ENCODE results near the gene RLN2. TPM values are rescaled to one million over a fixed set of nuclear protein-coding genes. Genes with fewer than 3 reads are reported as not detected.
"Not testable (repeated sequence)": the region's sequence is repeated elsewhere in the genome, so short reads cannot be mapped to it uniquely, and the experiment has no call there.

The RLN2 gene
- total RNA-seq, 1 donor from 2014 or later: not detected

- TF ChIP-seq CTCF (IDR thresholded peaks at IDR 0.05): peak; percentile 8
- Histone ChIP-seq H3K27me3 (no peaks in the 10 kb centered on the region), H3K36me3 (no peaks in the 10 kb centered on the region), H3K4me3 (no peak overlapping the region), H3K27ac (no peak overlapping the region), H3K4me1 (no peaks in the 10 kb centered on the region), H3K9me3 (no peaks in the 10 kb centered on the region)
- DNase-seq (peak; percentile 79), ATAC-seq (peak; percentile 93)
- intact Hi-C loops (cut with DNase I): no loop called here
Measured at GRCh38 chr9:5326893-5327548, 22.5 kb upstream of the RLN2 start.

GRCh38 chr9:5326187-5326586 lies 21.7 kb upstream of the RLN2 start:
- intact Hi-C loops (cut with DNase I): no loop called here
- no peak overlapping the region for H3K27ac ChIP-seq
- H3K4me1 ChIP-seq: no peaks in the 10 kb centered on the region
- ATAC-seq (no peak), DNase-seq (no peak)
- no peaks in the 10 kb centered on the region for H3K27me3 ChIP-seq
- H3K9me3 ChIP-seq: no peaks in the 10 kb centered on the region
- no peaks in the 10 kb centered on the region for H3K36me3 ChIP-seq
- no peak overlapping the region for H3K4me3 ChIP-seq
- no peak for TF ChIP-seq CTCF (IDR thresholded peaks at IDR 0.05)

GRCh38 chr9:5321601-5322000 lies 17.1 kb upstream of the RLN2 start:
- H3K27me3 ChIP-seq; intact Hi-C loops (cut with DNase I); DNase-seq; H3K27ac ChIP-seq; H3K36me3 ChIP-seq; H3K4me3 ChIP-seq; ATAC-seq; H3K4me1 ChIP-seq; H3K9me3 ChIP-seq: not testable (repeated sequence)

- no peak for TF ChIP-seq CTCF (IDR thresholded peaks at IDR 0.05)
- ATAC-seq (no peak), DNase-seq (no peak)
- Histone ChIP-seq H3K4me3 (no peak overlapping the region), H3K9me3 (no peaks in the 10 kb centered on the region), H3K27me3 (no peaks in the 10 kb centered on the region), H3K4me1 (no peaks in the 10 kb centered on the region), H3K27ac (no peak overlapping the region), H3K36me3 (no peaks in the 10 kb centered on the region)
- intact Hi-C loops (cut with DNase I): no loop called here
Measured at GRCh38 chr9:5321058-5321457, 16.5 kb upstream of the RLN2 start.

GRCh38 chr9:5316406-5316805 lies 11.9 kb upstream of the RLN2 start:
- ATAC-seq; H3K4me1 ChIP-seq; intact Hi-C loops (cut with DNase I); H3K36me3 ChIP-seq; H3K27ac ChIP-seq; H3K27me3 ChIP-seq; H3K4me3 ChIP-seq; H3K9me3 ChIP-seq; DNase-seq: not testable (repeated sequence)

GRCh38 chr9:5315187-5315923 lies 10.8 kb upstream of the RLN2 start:
- Histone ChIP-seq H3K27ac (no peak overlapping the region), H3K4me3 (no peak overlapping the region), H3K9me3 (no peaks in the 10 kb centered on the region), H3K27me3 (no peaks in the 10 kb centered on the region), H3K36me3 (no peaks in the 10 kb centered on the region), H3K4me1 (no peaks in the 10 kb centered on the region)
- TF ChIP-seq CTCF (IDR thresholded peaks at IDR 0.05): no peak
- intact Hi-C loops (cut with DNase I): no loop called here
- ATAC-seq (no peak), DNase-seq (no peak)

All from upper lobe of right lung (tissue), 1 donor.